Astrocyte of the spinal cord (primary cell): ENCODE data around the gene ZCWPW1.
"Not testable (repeated sequence)": the region's sequence is repeated elsewhere in the genome, so short reads cannot be mapped to it uniquely, and the experiment has no call there.

Source experiments
- DNase-seq: peaks from one replicate; pipeline ENCODE4 v3.0.0; 2011; ENCODE audit warnings: low read depth, low spot score
- H3K4me3 ChIP-seq: 2 replicates; pipeline ENCODE4 v1.5.1; 2011; ENCODE audit warnings: low read depth, mild to moderate bottlenecking, low read length, moderate library complexity
- in situ Hi-C: cut with HindIII; loops from 2 replicates; pipeline ENCODE4 v1.10.0; 2017; ENCODE audit warnings: low sequenced_read_pairs
- TF ChIP-seq, protein P1 (sequence below): IDR thresholded peaks from 2 replicates; pipeline ENCODE4 v1.5.1; 2012; ENCODE audit warnings: low read depth, mild to moderate bottlenecking, low read length, inconsistent platforms

ZCWPW1 gene

DNA sequence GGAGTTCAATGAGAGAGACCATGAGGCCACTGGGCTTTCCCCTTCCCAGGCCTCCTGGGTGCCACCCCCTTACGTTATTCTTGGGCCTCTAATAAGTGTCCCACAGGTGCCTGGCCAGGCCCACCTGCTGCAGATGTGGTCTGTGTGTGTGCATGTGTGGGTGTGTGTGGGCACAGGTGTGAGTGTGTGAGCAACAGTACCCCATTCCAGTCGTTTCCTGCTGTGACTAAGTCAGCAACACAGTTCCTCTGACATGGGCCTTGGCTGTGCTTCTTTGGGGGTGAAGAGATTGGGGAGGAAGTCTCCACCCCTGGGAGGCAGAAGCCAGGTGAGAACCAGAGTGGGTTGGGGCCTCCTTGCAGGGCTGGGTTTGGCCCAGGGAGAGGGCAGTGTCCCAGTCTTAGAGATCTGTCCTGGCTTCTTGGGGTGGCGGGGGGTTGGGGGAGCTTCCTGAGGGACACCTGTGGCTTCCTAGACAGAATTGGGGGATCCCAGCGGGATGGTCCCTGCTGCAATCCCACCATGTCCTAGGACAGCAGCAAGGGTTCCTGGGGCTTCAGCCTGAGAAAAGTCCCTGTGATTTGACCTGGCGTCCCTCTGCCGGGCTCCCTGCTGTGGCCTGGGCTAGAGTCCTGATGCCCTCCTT is 74.7 kb downstream of the ZCWPW1 start:
- no peak for DNase-seq

GRCh38 chr7:100352984-100353684 is 75.4 kb downstream of the ZCWPW1 start:
- no peak for DNase-seq
- TF ChIP-seq, protein P1, sequence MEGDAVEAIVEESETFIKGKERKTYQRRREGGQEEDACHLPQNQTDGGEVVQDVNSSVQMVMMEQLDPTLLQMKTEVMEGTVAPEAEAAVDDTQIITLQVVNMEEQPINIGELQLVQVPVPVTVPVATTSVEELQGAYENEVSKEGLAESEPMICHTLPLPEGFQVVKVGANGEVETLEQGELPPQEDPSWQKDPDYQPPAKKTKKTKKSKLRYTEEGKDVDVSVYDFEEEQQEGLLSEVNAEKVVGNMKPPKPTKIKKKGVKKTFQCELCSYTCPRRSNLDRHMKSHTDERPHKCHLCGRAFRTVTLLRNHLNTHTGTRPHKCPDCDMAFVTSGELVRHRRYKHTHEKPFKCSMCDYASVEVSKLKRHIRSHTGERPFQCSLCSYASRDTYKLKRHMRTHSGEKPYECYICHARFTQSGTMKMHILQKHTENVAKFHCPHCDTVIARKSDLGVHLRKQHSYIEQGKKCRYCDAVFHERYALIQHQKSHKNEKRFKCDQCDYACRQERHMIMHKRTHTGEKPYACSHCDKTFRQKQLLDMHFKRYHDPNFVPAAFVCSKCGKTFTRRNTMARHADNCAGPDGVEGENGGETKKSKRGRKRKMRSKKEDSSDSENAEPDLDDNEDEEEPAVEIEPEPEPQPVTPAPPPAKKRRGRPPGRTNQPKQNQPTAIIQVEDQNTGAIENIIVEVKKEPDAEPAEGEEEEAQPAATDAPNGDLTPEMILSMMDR = no peak
- no peak overlapping the region for H3K4me3 ChIP-seq
- in situ Hi-C loops = no loop called here

More for the DNA sequence above, 74.7 kb downstream of the ZCWPW1 start:
- in situ Hi-C loops = no loop called here
- TF ChIP-seq, protein P1 = no peak
- H3K4me3 ChIP-seq = no peak overlapping the region

DNA sequence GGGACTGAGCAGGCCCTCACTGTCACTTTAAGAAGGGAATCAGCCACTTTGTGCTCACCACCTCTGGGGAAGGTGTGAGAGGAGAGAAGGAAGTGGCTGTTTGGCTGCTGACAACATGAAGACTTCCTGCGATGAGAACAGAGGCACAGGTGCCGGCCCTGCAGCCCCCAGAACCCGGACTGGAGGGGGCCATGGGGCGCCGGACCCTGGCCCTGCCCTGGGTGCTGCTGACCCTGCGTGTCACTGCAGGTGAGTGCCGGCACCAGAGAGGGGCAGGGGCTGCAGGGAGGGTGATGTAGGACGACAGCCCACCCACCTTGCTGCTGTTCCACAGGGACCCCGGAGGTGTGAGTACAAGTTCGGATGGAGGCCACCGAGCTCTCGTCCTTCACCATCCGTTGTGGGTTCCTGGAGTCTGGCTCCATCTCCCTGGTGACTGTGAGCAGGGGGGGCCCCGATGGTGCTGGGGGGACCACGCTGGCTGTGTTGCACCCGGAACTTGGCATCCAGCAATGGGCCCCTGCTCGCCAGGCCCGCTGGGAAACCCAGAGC is 76.2 kb downstream of the ZCWPW1 start:
- DNase-seq, in situ Hi-C loops, H3K4me3 ChIP-seq: not testable (repeated sequence)

DNA sequence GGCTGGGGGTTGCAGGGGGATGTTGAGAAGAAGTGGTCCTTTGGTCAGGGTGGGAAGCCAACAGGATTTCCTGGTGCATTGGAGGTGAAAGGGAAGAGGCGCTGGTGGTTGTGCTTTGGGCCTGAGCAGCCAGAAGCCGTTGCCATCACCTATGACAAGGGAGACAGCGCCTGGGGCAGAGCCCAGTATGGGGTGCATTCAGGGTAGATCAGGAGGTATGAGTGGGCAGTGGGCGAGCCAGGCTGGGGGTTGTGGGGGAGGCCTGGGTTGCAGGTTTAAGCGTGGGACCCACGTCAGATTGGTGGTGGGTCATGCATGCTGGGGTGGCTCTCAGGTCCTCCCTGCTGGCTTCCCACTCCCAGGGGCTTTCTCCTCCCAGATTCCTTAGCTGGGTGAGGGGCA is 76.8 kb downstream of the ZCWPW1 start:
- DNase-seq = no peak
- in situ Hi-C loops = no loop called here
- no peak overlapping the region for H3K4me3 ChIP-seq
- TF ChIP-seq, protein P1 = no peak
